Liver (tissue), 3 donors: ENCODE results near the gene RGS3.

ENCODE experiments used
- CTCF ChIP-seq: fragments of 150-350 bp; IDR thresholded peaks from 2 replicates; pipeline ENCODE4 v1.5.1; 2017; ENCODE audit warnings: improper control_type of control experiment, low read depth, low read length; ENCODE audit not compliant: missing input control
- RAD21 ChIP-seq, 2 donors: IDR thresholded peaks; 2 replicates each; pipeline ENCODE4 v1.6.1; 2016; ENCODE audit warnings: antibody characterized with exemption in 2 of 2, mild to moderate bottlenecking in 2 of 2
- REST ChIP-seq: IDR thresholded peaks from 2 replicates; pipeline ENCODE4 v1.6.1; 2016; ENCODE audit warnings: antibody characterized with exemption, mild to moderate bottlenecking
- TAF1 ChIP-seq: conservative IDR thresholded peaks from 2 replicates; pipeline ENCODE4 v1.6.1; 2016; ENCODE audit warnings: antibody characterized with exemption, mild to moderate bottlenecking
- YY1 ChIP-seq: IDR thresholded peaks from 2 replicates; pipeline ENCODE4 v1.6.1; 2016; ENCODE audit warnings: antibody characterized with exemption, mild to moderate bottlenecking
- donor health status: healthy.
- donor health status: healthy.

GRCh38 chr9:113519426-113520108, 56.0 kb downstream of the RGS3 start:
- TF ChIP-seq CTCF (no peak), TAF1 (no peak), RAD21 (IDR thresholded peaks at IDR 0.05) (no peak), REST (no peak), YY1 (no peak)
